Colonic mucosa (tissue), 4 donors: ENCODE data around the gene SMAP1. TPM values are rescaled to one million over a fixed set of nuclear protein-coding genes. Genes with fewer than 3 reads are reported as not detected.
A peak's percentile ranks its signal among the peaks of the same experiment; 100 is the strongest.

ENCODE experiments used
- DNase-seq: peaks from one replicate; pipeline ENCODE4 v3.0.0-alpha.2; 2020
- H3K27ac ChIP-seq: fragments of 200-600 bp; one replicate; pipeline ENCODE4 v1.8.0; 2021
- H3K27me3 ChIP-seq: fragments of 200-600 bp; one replicate; pipeline ENCODE4 v1.8.0; 2021
- H3K36me3 ChIP-seq: fragments of 200-600 bp; one replicate; pipeline ENCODE4 v1.8.0; 2021
- H3K4me1 ChIP-seq: fragments of 200-600 bp; one replicate; pipeline ENCODE4 v1.8.0; 2021; ENCODE audit warnings: mild to moderate bottlenecking
- H3K4me3 ChIP-seq: fragments of 200-600 bp; one replicate; pipeline ENCODE4 v1.8.0; 2021
- H3K9ac ChIP-seq, 2 donors: one replicate each; pipeline ENCODE4 v1.7.0; 2013; ENCODE audit warnings: control low read depth in 2 of 2, low read depth in 2 of 2, low read length in 2 of 2
- H3K9me3 ChIP-seq: fragments of 200-600 bp; one replicate; pipeline ENCODE4 v1.8.0; 2021
- CTCF ChIP-seq: fragments of 200-600 bp; IDR thresholded peaks from one replicate; pipeline ENCODE4 v1.8.0; 2022; ENCODE audit warnings: antibody characterized with exemption, mild to moderate bottlenecking
- intact Hi-C: fragments of 100-400 bp; cut with DNase I; formaldehyde crosslinking; loops from one replicate; pipeline ENCODE4 v1.14.1; 2022
- total RNA-seq, 2 donors: library from RNA; stranded (reverse); fragmentation: NEBNext Ultra II Directional in 1 of 2; extraction: Animal tissue kit (Norgen Biotek cat#: 25700) in 1 of 2; gene quantifications; one replicate each; pipeline ENCODE4 v1.2.1, GENCODE V29; 2021
- donor health status: healthy.
- donor health status: DM: no; HTN: no; CAD: no.
- donor health status: DM: no; HTN: no; CAD: no.

SMAP1 gene
- total RNA-seq, 2 donors from 2014 or later: 42.3 to 62.8 TPM

GRCh38 chr6:70676821-70677220 lies 9.1 kb downstream of the SMAP1 start:
- H3K27ac ChIP-seq: no peak overlapping the region
- intact Hi-C loops: loop anchor here (10.0 kb wide), 1 partner anchor 262 kb away; the partner anchor contains the start of gene FAM135A
- no peak for DNase-seq
- H3K4me3 ChIP-seq: no peak overlapping the region
- no peaks in the 10 kb centered on the region for H3K9me3 ChIP-seq
- no peaks in the 10 kb centered on the region for H3K27me3 ChIP-seq
- H3K36me3 ChIP-seq: no peaks in the 10 kb centered on the region
- no peak for TF ChIP-seq CTCF
- H3K4me1 ChIP-seq: peaks cover 4% of the 10 kb centered on the region
- H3K9ac ChIP-seq: no peak overlapping the region

- Histone ChIP-seq H3K4me3 (no peak overlapping the region), H3K36me3 (no peaks in the 10 kb centered on the region), H3K27ac (no peak overlapping the region), H3K9ac (no peak overlapping the region), H3K9me3 (no peaks in the 10 kb centered on the region), H3K27me3 (no peaks in the 10 kb centered on the region), H3K4me1 (no peaks in the 10 kb centered on the region)
- intact Hi-C loops: no loop called here
- DNase-seq: no peak
- no peak for TF ChIP-seq CTCF
Observed at GRCh38 chr6:70680396-70680795, 12.7 kb downstream of the SMAP1 start.

GRCh38 chr6:70684794-70685493 lies 17.3 kb downstream of the SMAP1 start:
- Histone ChIP-seq H3K27me3 (no peaks in the 10 kb centered on the region), H3K4me1 (no peaks in the 10 kb centered on the region), H3K9me3 (no peaks in the 10 kb centered on the region), H3K27ac (no peak overlapping the region), H3K4me3 (no peak overlapping the region), H3K36me3 (no peaks in the 10 kb centered on the region), H3K9ac (no peak overlapping the region)
- intact Hi-C loops: loop anchor here (5.0 kb wide), 1 partner anchor 373 kb away; no protein-coding TSS in a partner anchor
- peak; percentile 32 for DNase-seq
- no peak for TF ChIP-seq CTCF

GRCh38 chr6:70685494-70686180 lies 18.0 kb downstream of the SMAP1 start:
- no peaks in the 10 kb centered on the region for H3K9me3 ChIP-seq
- intact Hi-C loops: loop anchor here (5.0 kb wide), 1 partner anchor 373 kb away; no protein-coding TSS in a partner anchor
- H3K27ac ChIP-seq: no peak overlapping the region
- H3K27me3 ChIP-seq: no peaks in the 10 kb centered on the region
- H3K4me3 ChIP-seq: no peak overlapping the region
- no peaks in the 10 kb centered on the region for H3K36me3 ChIP-seq
- H3K9ac ChIP-seq: no peak overlapping the region
- H3K4me1 ChIP-seq: no peaks in the 10 kb centered on the region
- no peak for TF ChIP-seq CTCF
- no peak for DNase-seq

GRCh38 chr6:70686548-70687133 lies 19.0 kb downstream of the SMAP1 start:
- Histone ChIP-seq H3K4me1 (no peaks in the 10 kb centered on the region), H3K27me3 (no peaks in the 10 kb centered on the region), H3K9ac (no peak overlapping the region), H3K36me3 (no peaks in the 10 kb centered on the region), H3K4me3 (no peak overlapping the region), H3K9me3 (no peaks in the 10 kb centered on the region), H3K27ac (no peak overlapping the region)
- TF ChIP-seq CTCF: peak; percentile 68
- intact Hi-C loops: loop anchor here (5.0 kb wide), 1 partner anchor 374 kb away; no protein-coding TSS in a partner anchor
- DNase-seq: no peak
